HL-60 (cell line): Measurements from ENCODE around the gene CUTC.

Experiments used
- DNase-seq, 2 experiments: peaks; one replicate each; pipeline ENCODE4 v3.0.0-alpha.2; 2010 to 2020; ENCODE audit warnings: low read depth in 1 of 2, low spot score in 1 of 2
- H3K27ac ChIP-seq: fragments of 250-450 bp; sonication (Bioruptor Pico); replicated peaks from 2 replicates; pipeline ENCODE4 v1.5.1; 2020; ENCODE audit warnings: mild to moderate bottlenecking, moderate library complexity
- H3K27me3 ChIP-seq: fragments of 250-450 bp; sonication (Bioruptor Pico); 2 replicates; pipeline ENCODE4 v1.5.1; 2021; ENCODE audit warnings: mild to moderate bottlenecking, moderate library complexity; ENCODE audit not compliant: insufficient read depth, poor library complexity, severe bottlenecking
- H3K4me3 ChIP-seq: replicated peaks from 2 replicates; pipeline ENCODE4 v1.5.1; 2011; ENCODE audit warnings: mild to moderate bottlenecking, control low read depth, low read length; ENCODE audit not compliant: insufficient read depth
- CTCF ChIP-seq: IDR thresholded peaks from one replicate; pipeline ENCODE4 v1.5.1; 2011; ENCODE audit warnings: low read length, control low read depth, inconsistent platforms; ENCODE audit not compliant: insufficient read depth
- GABPA ChIP-seq: IDR thresholded peaks from 2 replicates; pipeline ENCODE4 v1.6.1; 2012; ENCODE audit warnings: low read depth
- POLR2AphosphoS5 ChIP-seq: IDR thresholded peaks from 2 replicates; pipeline ENCODE4 v1.6.1; 2012; ENCODE audit warnings: low read depth
- REST ChIP-seq: IDR thresholded peaks from 2 replicates; pipeline ENCODE4 v1.6.1; 2012; ENCODE audit warnings: low read depth; ENCODE audit not compliant: insufficient replicate concordance
- SPI1 ChIP-seq: IDR thresholded peaks from 2 replicates; pipeline ENCODE4 v1.6.1; 2012; ENCODE audit warnings: low read depth, mild to moderate bottlenecking, borderline replicate concordance

The CUTC gene

GRCh38 chr10:99693933-99694583 is 38.0 kb upstream of the CUTC start:
- no peak overlapping the region for H3K27ac ChIP-seq
- no peak overlapping the region for H3K4me3 ChIP-seq

GRCh38 chr10:99695761-99696160 is 36.3 kb upstream of the CUTC start:
- TF ChIP-seq CTCF, result no peak
- TF ChIP-seq GABPA, result no peak
- no peak for TF ChIP-seq POLR2AphosphoS5
- no peak for TF ChIP-seq REST
- no peak for TF ChIP-seq SPI1
- no peak for DNase-seq
- Histone ChIP-seq H3K4me3 (no peak overlapping the region), H3K27ac (no peak overlapping the region), H3K27me3 (no peaks in the 10 kb centered on the region)

More at GRCh38 chr10:99693933-99694583, 38.0 kb upstream of the CUTC start:
- DNase-seq, result no peak
- H3K27me3 ChIP-seq, result no peaks in the 10 kb centered on the region
- TF ChIP-seq CTCF, result no peak
- TF ChIP-seq POLR2AphosphoS5, result no peak
- no peak for TF ChIP-seq GABPA
- no peak for TF ChIP-seq SPI1
- TF ChIP-seq REST, result no peak

GRCh38 chr10:99698504-99699080 is 33.4 kb upstream of the CUTC start:
- Histone ChIP-seq H3K4me3 (no peak overlapping the region), H3K27ac (no peak overlapping the region), H3K27me3 (no peaks in the 10 kb centered on the region)
- no peak for TF ChIP-seq GABPA
- TF ChIP-seq POLR2AphosphoS5, result no peak
- TF ChIP-seq REST, result no peak
- no peak for TF ChIP-seq SPI1
- no peak for TF ChIP-seq CTCF
- no peak for DNase-seq
